ENCODE data around the gene PLK3.

DNA sequence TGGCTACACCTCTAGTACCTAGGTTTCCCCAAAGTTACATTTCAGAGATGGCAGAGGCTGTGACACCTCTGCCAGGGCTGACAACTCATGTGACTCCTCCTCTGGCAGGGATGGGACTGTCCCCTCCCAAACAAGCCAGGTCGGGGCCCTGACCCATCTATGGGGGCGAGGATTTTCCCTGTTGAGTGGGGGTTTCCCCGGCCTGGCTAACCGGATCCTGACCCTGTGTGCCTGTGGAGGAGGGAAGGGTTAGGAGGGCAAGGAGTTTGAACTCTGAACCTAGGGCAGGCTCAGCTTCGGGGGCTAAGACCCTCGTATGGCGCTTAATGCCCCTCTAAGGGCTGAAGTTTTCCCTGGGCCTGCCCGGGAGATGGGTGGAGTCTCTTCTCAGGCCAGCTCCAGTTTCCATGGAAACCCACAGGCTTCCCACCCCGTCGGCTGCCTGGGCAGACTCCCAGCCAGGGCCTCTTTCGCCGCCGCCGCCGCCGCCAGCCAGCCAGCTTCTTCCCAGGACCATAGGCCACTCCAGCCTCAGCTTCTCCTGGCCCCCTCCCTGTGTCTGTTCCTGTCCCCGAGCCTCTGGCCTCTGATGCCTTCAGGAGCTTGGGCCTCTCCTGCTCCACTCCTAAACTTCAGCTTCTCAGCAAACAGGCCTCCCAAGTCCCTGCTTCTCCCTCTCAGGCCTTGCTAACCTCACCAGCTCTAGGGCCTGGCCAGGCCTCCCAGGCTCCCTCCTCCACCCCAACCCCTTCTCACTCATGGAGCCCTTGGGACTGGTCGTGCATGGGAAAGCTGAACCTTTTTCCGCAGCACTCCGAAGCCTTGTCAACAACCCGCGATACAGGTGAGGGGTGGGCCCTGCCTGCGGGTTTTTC lies 8.1 kb downstream of the PLK3 start, which contains the start of gene BTBD19:
- TF ChIP-seq EP300 (IDR thresholded peaks at IDR 0.05): peak; percentile 1 to 19
- TF ChIP-seq POLR2A (IDR thresholded peaks at IDR 0.05): peak; percentile 15 to 68
